HG02610 (cell line): ENCODE results near the gene WASL.
"Not testable (repeated sequence)": the region's sequence is repeated elsewhere in the genome, so short reads cannot be mapped to it uniquely, and the experiment has no call there.

ENCODE experiments used
- ATAC-seq: cut with Tn5 transposase; IDR thresholded peaks from one replicate; pipeline ENCODE4 v1.9.1; 2021; ENCODE audit warnings: mild to moderate bottlenecking, moderate library complexity; ENCODE audit not compliant: unreplicated experiment

Gene WASL

DNA sequence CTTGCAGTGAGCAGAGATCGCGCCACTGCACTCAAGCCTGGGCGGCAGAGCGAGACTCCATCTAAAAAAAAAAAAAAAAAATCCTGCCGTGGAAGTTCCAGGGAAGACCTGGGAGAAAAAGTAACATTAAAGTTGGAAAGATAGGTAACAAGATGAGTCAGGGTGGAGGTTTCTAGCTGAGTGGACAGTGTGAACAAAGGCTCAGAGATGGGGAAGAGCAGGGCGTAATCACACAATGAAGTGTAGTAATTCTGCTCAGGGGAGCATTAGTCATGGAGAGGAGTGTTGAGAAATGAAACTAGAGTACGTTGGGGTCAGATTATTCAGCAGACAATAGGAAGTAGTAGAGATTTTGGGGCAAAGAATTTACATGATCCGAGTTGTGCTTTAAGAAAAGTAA is 21.6 kb upstream of the WASL start:
- ATAC-seq = peak; percentile 96

DNA sequence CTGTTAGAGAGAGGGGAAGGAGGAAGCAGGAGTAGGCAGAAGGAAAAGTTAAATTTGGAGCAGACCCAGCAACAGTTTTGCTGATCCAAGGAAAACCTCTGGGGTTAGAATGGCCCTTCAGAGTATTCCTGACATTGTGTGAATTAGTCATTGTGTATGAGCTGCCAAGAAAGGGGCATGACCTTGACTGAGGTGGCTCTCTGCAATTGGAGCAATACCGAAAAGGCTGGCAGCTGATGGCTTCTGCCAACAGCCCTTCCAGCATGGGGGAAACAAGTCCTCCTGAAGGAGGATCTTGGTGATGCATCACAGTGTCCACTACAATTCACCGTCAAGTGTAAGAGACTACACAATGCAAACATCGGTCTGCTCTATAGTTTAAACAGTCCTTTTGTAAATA is 20.6 kb upstream of the WASL start:
- ATAC-seq = no peak

DNA sequence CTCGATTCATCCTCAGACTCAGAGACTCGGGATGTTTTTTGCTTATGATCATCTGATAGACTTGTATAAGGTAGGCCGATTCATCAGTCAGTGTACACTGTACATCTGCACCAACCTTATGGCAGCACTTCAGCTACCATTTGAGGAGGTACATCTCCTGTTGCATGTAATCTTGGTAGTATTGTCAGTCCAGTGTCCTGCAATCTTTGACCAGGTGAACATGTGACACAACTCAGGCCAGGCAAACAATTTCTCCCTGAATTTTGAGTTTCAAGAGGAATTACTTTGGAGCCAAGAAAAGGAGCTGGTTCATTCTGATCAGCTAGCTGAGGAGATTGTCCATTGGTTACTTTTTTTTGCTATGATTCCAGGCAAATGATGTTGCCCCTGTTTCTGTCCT is 19.7 kb upstream of the WASL start:
- no peak for ATAC-seq

DNA sequence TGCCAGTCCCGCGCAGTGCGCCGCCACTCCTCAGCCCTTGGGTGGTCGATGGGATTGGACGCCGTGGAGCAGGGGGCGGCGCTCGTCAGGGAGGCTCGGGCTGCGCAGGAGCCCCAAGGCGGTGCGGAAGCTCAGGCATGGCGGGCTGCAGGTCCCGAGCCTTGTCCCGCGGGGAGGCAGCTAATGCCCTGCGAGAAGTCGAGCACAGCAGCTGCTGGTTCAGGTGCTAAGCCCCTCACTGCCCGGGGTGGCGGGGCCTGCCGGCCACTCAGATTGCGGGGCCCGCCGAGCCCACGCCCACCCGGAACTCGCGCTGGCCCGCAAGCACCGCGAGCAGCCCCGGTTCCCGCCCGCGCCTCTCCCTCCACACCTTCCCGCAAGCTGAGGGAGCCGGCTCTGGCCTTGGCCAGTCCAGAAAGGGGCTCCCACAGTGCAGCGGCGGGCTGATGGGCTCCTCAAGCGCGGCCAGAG is 14.4 kb upstream of the WASL start:
- no peak for ATAC-seq

DNA sequence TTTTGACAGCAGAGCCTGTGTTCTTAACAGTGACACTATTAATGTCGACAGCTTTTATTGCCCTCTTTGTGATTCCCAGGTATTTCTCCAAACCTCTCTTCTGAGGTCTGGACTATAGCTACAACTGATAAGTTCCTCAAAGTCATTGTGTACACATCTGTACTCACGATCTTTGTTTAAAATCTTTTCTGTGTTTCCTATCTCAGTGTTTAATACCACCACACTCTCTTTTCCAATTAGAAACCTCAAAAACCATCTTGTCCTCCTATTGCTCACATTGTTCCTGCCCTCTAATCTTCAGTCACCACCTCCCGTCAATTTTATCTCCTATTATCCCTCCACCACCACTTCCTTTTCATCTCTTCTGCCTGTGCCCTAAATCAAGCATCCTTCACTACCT is 12.9 kb upstream of the WASL start:
- no peak for ATAC-seq

DNA sequence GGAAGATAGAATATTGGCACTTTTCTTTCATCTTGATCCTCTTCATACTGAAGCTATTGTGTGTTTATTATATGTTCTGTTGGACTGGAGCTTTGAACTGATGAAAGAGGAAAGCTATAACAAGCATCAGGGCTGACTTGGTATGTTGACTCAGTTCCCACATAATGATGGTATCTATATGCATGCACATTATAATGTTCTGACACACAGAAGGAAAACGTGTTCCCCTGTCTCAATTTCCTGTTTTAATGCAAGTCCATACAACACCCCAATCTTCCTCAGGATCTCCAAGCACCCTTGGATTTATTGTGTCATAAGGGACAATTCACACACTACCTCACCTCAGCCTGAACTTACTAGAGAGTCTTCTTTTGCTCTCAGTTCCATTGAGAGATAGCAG is 8.3 kb upstream of the WASL start:
- no peak for ATAC-seq

DNA sequence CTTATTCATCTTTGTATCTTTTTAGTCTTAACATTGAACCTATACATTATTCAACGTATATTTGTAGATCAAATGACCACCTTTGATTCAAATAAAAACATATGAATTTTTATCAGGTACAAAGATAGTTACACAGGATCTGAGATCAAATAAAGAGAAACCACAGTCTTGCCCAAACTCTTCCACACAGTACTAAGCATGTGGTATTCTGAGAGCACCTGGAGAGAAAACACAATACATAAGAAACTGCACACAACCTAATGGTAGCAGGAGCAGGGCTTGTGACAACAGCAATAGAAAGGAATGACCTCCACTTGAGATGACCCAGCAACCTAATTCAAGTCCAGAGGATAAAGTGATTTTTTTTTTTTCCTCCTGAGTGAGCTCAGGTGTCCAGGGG is 6.5 kb upstream of the WASL start:
- no peak for ATAC-seq

DNA sequence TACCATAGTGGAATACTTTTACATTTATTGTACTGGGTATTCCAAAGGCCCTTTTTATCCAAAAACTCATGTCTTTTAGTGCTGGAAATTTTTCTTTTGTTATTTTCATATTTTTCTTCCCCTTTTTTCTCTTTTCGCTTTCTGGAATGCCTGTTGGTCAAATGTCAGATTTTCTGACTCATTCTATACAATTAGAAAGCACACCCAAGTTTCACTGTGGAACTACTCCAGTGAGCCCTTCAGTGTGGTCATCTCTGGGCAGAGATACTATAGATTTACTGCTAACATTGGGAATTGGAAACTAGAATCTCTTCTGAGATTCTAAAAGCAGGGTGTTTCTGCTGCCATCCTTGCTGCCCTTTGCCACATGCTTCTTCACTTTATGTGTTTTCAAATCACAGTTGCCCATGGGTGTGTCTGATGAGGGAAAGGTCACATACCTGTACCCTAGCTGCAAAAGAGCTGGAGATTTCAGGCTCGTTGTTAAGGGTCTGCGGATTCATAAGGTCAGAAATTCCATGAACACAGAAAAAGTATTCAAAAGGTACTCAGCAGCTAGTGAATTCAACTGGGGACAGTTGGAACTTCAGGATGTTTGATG is 5.6 kb upstream of the WASL start:
- no peak for ATAC-seq

DNA sequence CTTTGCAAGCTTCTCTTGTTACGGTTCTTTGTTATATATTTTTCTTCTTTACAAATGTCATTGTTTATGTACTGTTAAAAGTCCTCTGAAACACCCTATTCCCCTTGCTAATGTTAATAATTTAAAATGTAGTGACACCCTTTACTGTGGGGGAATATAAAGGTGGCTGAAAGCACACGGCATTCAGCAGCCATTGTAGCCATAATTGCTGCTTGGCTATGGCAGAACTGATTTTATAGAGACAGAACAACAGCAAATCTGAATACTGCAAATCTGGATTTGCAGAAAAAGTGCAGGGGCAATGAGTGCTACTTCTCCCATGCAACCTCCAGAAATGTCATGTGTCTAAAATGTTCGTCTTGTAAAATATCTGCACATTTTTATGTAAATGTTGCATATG is 3.7 kb upstream of the WASL start:
- no peak for ATAC-seq

DNA sequence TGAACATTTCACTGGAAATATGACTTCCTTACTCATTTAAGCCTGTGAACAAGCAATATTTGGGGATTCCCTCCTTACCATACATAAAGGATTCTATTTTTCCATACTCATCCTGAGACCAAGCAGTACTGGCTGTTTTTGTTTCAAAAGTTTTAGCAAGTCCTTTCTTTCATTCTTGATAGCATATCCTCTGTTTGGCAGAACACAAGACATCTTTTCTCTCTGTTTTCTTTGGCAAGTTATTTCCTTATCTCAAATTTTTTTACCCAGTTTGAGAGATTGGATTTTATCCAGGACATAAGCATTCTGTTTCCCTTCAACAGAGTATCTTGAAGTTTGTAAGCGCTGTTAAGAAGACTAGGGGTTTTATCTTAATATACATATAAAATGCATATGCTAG is 3.0 kb upstream of the WASL start:
- no peak for ATAC-seq

DNA sequence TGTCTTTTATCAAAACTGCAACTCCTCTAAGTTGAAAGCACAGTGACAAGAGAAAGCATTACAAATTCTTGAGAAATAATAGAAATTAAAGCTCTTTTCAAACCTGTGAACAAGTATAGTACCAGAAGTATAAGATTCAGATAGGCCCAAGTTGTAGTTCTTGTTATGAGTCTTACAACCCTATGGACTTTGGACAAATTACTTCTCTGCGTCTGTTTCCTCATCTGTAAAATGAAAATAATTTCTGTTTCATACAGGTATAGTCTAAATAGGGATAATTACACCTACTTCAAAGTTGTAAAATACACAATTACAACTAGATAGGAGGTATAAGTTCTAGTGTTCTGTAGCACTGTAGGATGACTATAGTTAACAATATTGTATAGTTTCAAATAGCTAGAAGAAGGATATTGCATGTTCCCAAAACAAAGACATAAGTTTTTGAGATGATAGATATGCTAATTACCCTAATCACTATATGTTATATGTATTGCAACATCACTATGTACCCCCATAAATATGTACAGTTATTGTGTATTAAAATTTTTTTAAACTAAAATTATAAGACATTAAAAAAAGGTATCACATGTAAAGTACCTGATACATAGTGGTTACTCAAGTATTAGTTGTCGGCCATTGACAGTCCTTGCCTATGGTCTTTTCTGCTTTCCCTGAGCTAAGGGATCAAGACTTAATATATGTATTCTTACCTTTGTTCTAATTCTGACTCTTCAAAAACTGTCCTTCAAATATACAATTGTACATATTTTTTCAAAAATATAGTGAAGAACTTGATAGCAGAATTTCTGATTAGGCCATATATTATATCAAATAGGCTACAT is 1.8 kb upstream of the WASL start:
- ATAC-seq = no peak

DNA sequence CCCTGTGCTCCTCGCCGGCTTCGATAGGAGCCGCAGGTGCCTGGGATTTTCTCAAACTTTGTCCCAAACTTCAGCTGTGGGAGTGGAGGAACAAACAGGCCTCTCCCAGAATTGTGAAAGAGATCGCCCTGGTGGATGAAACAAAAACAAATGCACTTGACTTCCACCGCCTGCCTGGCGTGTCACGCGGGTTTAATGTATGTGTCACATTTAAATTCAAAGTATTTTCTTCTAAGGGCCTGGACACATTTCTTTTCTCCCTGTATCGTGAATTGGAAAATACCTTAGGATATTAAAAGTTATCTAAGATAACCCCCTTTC is 694 bp upstream of the WASL start:
- ATAC-seq = peak; percentile 18

DNA sequence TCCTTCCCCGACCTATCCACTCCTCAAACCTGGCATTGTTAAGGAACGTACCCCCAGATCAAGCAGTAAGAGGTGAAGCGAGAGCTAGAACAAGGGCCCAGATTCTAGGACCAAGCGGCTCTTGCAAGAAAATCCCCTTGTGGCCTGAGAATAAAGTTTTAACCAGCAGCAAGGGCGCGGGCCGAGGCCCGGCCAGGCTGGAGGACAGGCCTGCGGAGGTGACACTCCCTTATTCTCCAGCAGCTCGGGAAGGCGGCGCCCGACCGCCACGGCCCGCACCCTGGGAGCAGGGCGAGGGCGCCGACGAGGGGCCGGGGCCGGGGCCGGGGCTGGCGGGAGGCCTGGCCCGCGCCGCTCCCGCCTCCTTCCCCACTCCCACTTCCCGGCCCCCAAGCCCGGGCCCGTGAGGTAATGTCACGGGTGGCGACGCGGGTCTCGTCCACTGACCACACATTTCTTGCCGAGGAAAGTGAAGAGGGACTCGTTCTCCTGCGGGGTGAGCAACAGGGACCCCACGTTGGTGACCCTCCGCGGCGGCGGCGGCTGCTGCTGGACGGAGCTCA is 551 bp downstream of the WASL start:
- ATAC-seq = peak; percentile 10

DNA sequence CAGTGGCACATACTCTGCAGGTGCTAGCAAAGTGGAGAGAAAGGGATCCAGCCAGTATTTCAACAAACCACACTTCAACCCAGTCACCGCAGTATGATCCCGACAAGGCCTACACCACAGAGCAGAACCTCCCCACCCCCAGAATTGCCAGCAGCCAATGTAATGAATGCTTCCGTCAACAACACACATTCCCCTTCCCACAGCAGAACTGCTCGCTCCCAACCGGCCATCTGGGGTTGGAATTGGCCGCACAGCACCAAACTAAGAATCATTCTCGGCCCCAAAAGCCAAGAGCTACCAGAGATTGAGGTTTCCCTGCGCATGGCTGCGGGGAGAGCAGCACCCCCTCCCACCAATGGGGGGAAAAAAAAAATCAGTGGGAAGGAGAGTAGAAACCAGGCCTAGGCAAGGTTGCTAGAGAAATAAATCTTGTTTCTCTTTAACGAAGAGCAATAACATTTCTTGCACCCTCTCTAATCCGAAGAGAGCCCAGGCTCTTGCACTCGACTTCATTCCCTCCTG is 1.1 kb downstream of the WASL start:
- no peak for ATAC-seq

DNA sequence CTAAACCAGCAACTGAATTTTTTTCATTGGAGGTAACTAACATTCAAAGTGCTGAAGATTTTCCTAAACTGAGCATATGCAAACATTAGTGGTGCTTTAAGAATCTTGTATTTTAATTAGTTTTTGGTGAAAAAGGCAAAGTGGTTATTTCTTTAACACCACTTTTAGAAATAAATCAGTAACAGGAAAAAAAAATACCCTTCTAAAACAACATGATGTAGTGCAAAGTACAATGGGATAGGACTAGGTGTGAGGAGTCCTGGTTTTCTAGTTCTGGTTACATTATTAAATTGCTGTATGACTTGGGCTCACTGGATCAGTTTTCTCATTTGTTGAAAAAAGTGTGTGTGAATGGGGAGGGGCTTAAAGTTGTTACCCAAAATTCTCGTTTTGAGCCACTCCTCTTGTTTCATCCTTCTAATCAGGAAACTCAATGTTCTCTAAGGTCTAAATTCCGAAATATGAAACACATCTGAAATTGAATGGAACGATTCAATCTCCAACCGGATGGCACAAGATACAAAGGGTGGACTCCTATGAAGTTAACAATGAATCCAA is 1.8 kb downstream of the WASL start:
- no peak for ATAC-seq

DNA sequence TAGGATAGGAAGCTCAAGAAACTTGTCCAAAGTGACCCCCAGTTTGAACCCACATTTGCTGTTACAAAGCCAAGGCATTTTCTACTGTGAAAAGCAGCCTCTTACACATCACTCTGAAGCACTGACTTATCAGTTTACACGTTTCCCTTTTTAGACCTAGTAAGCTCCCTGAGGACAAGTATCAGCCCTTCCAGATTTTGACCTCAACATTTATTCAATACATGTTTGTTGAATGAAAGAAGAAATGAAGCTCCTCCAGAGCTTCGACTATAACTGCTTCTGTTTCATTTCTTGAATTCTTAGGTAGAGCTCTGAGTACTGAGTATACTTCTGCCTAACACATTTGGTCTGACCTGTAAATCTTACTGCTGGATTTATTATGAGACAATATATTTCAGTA is 2.7 kb downstream of the WASL start:
- no peak for ATAC-seq

DNA sequence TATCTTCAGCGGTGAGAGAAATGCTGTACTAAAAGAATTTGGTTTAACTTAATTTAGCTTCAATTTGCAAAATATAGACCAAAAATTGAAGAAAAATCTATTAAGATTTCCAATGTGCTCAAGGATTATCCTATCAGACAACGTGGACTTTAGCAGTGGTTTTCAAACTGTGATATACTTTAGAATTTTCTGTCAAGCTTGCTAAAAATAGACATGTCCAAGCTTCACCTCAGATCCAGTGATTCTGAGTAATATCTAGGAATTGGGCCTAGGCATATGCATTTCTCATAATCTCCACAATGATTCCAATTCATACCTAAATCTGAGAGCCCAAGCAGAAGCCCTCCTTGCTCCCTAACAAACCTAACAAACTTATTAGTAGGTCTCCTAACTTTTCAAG is 3.4 kb downstream of the WASL start:
- no peak for ATAC-seq

DNA sequence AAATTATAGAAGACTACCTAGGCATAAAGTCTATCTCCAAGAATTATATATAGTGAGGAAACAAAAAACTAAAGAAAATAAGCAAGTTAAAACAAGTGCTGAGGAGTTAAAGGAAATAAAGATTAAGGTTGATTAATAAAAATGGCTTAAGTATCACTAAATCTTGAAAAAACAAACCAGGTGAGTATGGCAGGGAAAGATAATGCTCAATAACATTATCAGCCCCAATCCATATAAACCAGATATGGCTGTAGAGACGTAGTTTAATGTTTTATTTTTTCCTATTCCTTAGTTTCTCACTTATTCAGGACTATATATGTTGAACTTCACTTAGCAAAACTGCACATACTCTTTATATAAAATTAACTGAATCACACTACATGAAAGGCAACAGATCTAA is 4.4 kb downstream of the WASL start:
- no peak for ATAC-seq

DNA sequence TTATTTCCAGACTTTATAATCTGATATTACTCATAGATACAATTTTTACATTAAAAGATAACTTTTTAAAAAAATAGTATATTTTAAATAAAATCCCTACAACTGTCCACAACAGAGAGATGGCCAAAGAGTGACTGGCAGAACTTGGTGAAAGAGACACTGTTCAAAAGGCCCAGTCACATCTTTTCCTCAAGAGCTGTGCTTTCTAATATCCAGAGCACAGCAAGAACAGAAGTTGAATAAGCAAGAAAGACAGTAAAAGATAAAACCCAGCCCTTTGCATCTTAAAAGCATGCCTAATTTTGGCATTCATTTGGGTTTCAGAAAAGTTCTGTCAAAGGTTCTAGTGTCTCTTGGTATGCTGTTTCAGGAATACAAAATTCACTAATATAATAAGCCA is 6.9 kb downstream of the WASL start:
- ATAC-seq = no peak

DNA sequence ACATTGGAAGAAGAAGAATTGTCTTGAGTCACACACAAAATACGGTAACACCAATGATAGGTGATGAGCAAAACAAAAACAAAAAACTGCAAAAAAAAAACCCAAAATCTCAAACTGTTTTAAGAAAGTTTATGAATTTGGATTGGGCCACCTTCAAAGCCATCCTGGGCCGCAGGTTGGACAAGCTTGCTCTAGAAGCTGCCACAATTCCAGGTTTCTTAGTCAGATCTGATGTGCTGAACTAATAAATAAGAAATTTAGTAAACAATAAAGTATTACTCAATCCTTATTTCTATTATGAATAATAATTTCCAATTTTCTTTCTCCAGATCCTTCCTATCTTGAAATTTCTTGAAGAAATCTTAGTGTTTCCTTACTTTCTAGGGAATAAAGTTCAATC is 10.0 kb downstream of the WASL start:
- no peak for ATAC-seq

DNA sequence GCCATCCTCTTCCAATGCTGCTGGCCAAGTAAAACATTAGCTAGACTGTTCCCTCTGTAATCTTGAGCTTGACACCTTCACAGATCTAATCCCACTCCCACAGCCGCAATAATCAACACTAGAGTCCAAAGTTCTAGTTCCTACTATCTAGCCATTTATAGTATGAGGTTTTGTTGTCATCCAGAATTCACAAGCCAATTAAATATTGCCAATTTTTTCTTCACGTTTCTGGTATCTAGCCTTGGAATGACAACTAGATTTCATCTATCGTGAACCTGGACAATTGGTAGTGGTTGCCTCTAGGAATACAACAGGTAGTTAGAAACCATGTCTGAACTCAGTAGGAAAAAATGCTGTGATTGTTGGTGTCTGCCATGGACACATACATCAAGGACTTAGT is 10.4 kb downstream of the WASL start:
- ATAC-seq = no peak

DNA sequence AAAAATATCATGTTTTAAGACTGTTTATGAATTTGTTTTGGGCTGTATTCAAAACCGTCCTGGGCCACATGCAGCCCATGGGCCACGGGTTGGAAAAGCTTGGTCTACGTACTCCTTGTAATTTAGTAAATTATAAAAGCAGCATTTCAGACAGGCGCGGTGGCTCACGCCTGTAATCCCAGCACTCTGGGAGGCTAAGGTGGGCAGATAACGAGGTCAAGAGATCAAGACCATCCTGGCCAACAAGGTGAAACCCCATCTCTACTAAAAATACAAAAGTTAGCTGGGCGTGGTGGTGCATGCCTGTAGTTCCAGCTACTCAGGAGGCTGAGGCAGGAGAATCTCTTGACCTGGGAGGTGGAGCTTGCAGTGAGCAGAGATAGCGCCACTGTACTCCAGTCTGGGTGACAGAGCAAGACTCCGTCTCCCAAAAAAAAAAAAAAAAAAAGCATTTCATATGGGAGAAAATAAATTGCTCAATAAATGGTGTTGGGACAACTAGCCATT is 11.6 kb downstream of the WASL start:
- not testable (repeated sequence) for ATAC-seq
